ENCODE data around the gene FLNC.

Gene FLNC

GRCh38 chr7:128891110-128891941 is 61.1 kb downstream of the FLNC start:
- H3K27ac ChIP-seq, result peak overlapping the region; percentile 30; the same call in 1 of the 2 replicates
- TF ChIP-seq, protein P1, sequence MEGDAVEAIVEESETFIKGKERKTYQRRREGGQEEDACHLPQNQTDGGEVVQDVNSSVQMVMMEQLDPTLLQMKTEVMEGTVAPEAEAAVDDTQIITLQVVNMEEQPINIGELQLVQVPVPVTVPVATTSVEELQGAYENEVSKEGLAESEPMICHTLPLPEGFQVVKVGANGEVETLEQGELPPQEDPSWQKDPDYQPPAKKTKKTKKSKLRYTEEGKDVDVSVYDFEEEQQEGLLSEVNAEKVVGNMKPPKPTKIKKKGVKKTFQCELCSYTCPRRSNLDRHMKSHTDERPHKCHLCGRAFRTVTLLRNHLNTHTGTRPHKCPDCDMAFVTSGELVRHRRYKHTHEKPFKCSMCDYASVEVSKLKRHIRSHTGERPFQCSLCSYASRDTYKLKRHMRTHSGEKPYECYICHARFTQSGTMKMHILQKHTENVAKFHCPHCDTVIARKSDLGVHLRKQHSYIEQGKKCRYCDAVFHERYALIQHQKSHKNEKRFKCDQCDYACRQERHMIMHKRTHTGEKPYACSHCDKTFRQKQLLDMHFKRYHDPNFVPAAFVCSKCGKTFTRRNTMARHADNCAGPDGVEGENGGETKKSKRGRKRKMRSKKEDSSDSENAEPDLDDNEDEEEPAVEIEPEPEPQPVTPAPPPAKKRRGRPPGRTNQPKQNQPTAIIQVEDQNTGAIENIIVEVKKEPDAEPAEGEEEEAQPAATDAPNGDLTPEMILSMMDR (conservative IDR thresholded peaks at IDR 0.05), result peak; percentile 50

- TF ChIP-seq, protein P1 (conservative IDR thresholded peaks at IDR 0.05), result no peak
- H3K27ac ChIP-seq, result no peak overlapping the region
Observed at GRCh38 chr7:128891942-128892269, 61.7 kb downstream of the FLNC start.

DNA sequence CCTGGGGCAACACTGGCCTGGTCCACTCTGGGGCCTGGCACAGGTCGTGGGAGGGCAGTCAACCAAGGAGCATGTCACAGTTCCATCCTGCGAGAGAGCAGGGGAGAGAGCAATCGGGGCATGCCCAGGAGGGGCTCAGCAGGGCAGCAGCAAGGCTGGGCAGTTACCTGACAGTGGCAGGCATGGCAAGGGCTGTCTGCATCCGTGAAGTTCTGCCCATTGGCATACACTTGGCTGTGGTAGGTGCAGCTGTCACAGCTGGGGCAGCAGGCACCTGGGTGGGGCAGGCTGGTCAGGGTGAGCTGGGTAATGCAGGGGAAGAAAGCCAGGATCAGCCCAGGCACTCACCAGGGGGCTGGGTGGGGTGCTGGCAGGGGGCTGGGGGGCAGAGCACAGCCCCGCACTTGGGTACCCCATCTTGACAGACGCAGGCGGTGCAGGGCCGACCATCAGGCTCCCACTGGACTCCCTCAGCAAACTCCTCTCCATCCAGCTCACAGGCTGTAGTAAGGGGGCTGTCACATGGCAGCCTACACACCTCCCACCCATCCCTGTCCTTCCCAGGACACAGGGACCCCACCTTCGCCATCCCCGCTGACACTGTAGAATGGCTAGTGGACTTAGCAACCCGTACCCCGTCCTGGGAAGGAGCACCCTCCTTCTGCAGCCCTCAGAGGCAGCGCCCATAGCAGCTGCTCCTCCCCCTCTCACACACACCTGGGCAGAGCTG is 62.5 kb downstream of the FLNC start:
- H3K27ac ChIP-seq, result no peak overlapping the region
- TF ChIP-seq, protein P1 (conservative IDR thresholded peaks at IDR 0.05), result no peak

DNA sequence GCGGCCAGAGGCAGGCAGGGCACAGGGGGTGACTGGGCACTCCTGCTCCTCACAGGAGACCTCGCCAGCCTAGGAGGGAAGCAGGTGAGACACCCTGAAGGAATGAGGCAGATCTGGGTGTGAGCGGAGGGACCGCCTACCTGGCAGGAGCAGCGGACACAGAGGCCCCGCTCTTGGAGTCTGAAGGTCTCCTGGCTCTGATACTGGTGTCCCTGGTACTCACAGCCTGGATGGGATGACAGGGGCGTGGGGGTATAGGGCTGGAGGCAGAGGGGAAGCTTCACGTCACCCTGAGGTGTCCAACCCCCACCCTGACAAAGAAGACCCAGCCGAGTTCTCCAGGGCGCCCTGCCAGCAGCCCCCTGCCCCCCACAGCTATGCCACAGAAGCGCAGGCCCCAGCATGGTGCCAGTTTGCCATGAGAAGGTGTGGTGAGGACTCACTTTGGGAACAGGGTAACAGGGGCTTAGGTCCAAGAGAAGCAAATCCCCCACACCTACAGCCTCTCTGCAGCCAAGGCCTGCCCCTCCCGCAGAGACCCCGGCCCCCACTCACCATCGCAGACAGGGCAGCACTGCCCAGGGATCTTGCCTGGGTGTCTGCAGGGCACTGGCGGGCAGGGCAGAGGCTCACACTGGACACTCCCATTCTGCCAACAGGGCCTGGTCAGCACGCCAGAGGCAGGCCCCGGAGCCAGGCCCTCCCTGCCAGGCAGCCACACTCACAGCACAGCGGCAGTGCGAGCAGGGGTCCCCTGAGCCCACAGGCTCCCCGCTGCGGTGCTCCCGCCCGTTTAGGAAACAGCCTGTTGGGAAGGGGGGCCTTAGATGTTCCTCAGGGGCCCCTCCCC is 63.3 kb downstream of the FLNC start:
- H3K27ac ChIP-seq, result no peak overlapping the region
- TF ChIP-seq, protein P1 (conservative IDR thresholded peaks at IDR 0.05), result no peak

- no peak overlapping the region for H3K27ac ChIP-seq
- TF ChIP-seq, protein P1 (conservative IDR thresholded peaks at IDR 0.05), result no peak
Observed at GRCh38 chr7:128894101-128894440, 63.9 kb downstream of the FLNC start.

DNA sequence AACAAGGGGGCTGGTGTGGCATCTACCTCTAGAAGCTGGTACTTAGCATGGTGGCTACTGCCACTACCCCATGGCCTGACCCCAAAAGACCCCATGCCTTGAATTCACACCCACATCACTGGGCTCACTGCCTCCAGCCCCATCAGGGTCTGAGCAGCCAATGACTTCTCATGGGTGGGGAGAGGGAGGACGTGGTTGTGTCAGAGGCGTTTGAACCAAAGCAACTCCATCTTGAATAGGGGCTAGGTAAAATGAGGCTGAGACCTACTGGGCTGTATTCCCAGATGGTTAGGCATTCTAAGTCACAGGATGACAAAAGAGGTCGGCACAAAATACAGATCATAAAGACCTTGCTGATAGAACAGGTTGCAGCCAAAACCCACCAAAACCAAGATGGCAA is 65.1 kb downstream of the FLNC start:
- H3K27ac ChIP-seq, result no peak overlapping the region

More for the DNA sequence above, 65.1 kb downstream of the FLNC start:
- TF ChIP-seq, protein P1 (conservative IDR thresholded peaks at IDR 0.05), result no peak

Measured in VCaP (cell line).